ENCODE results near the gene RET.

RET gene

GRCh38 chr10:43050011-43050410, 26.9 kb upstream of the RET start:
- H3K27ac ChIP-seq = no peak overlapping the region
- no peak overlapping the region for H3K4me3 ChIP-seq
- DNase-seq (ENCODE audit: low spot score) = no peak
- no peak for TF ChIP-seq CTCF (IDR thresholded peaks at IDR 0.05)

- no peak for DNase-seq (ENCODE audit: low spot score)
- H3K27ac ChIP-seq = no peak overlapping the region
- no peak for TF ChIP-seq CTCF (IDR thresholded peaks at IDR 0.05)
- no peak overlapping the region for H3K4me3 ChIP-seq
These were observed 23.0 kb upstream of the RET start for GRCh38 chr10:43053825-43054224.

DNA sequence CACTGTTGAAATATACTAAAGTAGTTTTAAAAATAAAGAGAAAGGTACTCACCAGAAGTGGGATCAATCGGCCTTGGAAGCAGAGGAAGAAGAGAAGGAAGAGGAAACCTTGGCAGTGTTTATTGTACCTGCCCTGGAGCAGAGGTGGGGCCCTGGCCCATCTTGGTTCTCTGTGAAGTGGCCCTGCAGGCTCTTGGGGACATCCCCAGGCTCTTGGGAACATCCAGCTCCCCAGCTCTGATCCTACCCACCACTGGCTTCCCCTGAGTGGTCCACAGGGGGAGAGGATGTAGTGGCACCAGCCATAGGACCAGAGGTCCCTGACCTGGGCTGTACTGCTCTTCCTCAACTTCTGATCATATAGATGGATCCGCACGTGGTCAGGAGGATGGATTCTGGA, 22.3 kb upstream of the RET start:
- H3K27ac ChIP-seq = no peak overlapping the region
- H3K4me3 ChIP-seq = no peak overlapping the region
- peak; percentile 33 for DNase-seq (ENCODE audit: low spot score)
- TF ChIP-seq CTCF (IDR thresholded peaks at IDR 0.05) = no peak

DNA sequence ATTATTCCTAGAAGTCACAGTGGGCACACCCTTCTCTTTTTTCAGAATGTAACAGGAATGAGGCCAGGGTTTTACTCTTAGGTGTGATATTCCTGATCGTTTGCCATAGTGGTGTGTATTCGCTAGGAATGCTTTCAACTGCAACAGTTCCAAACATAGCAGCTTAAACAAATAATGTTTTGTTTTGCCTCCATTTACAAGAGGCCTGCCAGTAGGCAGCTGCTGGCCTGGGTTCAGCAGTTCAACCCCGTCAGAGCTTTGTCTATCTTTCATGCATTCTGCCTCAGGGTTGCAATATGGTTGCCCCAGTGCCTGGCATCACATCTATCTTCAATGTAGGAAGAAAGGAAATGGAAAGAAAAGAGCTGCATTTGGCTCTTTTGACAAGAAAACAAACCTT, 21.7 kb upstream of the RET start:
- TF ChIP-seq CTCF (IDR thresholded peaks at IDR 0.05) = no peak
- DNase-seq (ENCODE audit: low spot score) = no peak
- H3K4me3 ChIP-seq = no peak overlapping the region
- H3K27ac ChIP-seq = no peak overlapping the region

GRCh38 chr10:43055991-43056567, 20.8 kb upstream of the RET start:
- no peak for DNase-seq (ENCODE audit: low spot score)
- Histone ChIP-seq H3K27ac (no peak overlapping the region), H3K4me3 (no peak overlapping the region)
- no peak for TF ChIP-seq CTCF (IDR thresholded peaks at IDR 0.05)

- no peak for TF ChIP-seq CTCF (IDR thresholded peaks at IDR 0.05)
- no peak overlapping the region for H3K4me3 ChIP-seq
- no peak overlapping the region for H3K27ac ChIP-seq
- DNase-seq (ENCODE audit: low spot score) = no peak
These were observed 20.3 kb upstream of the RET start for GRCh38 chr10:43056568-43057011.

DNA sequence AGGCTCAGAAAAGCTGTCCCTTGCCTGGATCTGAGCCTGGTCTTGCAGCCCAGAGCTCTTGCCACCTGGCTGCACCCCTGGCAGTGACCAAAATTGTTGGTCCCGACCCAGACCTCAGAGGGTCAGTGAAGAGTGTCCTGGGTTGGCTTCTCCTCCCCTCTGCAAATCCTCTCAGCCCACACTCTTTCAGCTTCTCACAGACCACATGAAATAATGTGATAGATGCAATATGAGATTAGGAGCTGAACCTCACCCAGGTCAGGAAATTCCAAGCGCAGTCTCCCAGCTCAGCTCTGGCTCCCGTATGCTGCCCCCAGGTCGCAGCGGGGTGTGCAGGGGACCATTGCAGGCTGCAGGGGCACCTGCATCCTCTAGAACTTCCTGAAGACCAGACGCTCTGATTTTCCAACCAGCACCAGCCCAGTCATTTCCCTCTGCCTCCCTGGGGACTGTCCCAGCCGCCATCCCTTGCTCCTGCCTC, 19.6 kb upstream of the RET start:
- TF ChIP-seq CTCF (IDR thresholded peaks at IDR 0.05) = no peak
- no peak for DNase-seq (ENCODE audit: low spot score)
- Histone ChIP-seq H3K4me3 (no peak overlapping the region), H3K27ac (no peak overlapping the region)

All from coronary artery (tissue), 2 donors.